ENCODE measurements around the gene ARFGAP1. TPM values are rescaled to one million over a fixed set of nuclear protein-coding genes. Genes with fewer than 3 reads are reported as not detected.

The ARFGAP1 gene
- total and polyA plus RNA-seq, 2 of the 8 experiments (the other 6 are each of a cell fraction or from before 2014, with no cell fraction given), result 93.7 to 100 TPM

DNA sequence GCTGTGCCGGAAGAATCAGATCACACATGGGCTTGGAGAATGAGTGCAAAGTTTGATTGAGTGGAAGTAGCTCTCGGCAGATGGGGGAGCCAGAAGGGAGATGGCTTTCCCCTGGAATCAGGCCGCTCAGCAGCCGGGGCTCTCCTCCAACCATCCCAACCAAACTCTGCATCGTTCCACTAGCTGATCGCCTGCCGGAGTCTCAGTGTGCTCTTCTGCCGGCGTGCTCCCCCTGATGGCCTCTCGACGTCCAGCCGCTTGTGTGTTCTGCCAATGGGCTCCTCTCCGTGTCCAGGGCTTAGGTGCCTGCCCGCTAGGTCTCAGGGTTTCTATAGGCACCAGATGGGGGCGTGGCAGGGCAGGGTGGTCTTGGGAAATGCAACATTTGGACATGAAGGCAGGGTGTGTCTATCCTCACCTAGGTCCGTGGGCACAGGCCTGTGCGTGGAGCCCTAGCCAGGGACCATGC is 41.8 kb upstream of the ARFGAP1 start (continued):
- TF ChIP-seq, protein P1, sequence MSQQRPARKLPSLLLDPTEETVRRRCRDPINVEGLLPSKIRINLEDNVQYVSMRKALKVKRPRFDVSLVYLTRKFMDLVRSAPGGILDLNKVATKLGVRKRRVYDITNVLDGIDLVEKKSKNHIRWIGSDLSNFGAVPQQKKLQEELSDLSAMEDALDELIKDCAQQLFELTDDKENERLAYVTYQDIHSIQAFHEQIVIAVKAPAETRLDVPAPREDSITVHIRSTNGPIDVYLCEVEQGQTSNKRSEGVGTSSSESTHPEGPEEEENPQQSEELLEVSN (IDR thresholded peaks at IDR 0.05), result peak; percentile 34; the same call in 1 of the 2 replicates
- no peak for TF ChIP-seq CTBP2 (IDR thresholded peaks at IDR 0.05; ENCODE audit: borderline replicate concordance, insufficient read depth, insufficient read length, low read length)
- TF ChIP-seq, protein P2, sequence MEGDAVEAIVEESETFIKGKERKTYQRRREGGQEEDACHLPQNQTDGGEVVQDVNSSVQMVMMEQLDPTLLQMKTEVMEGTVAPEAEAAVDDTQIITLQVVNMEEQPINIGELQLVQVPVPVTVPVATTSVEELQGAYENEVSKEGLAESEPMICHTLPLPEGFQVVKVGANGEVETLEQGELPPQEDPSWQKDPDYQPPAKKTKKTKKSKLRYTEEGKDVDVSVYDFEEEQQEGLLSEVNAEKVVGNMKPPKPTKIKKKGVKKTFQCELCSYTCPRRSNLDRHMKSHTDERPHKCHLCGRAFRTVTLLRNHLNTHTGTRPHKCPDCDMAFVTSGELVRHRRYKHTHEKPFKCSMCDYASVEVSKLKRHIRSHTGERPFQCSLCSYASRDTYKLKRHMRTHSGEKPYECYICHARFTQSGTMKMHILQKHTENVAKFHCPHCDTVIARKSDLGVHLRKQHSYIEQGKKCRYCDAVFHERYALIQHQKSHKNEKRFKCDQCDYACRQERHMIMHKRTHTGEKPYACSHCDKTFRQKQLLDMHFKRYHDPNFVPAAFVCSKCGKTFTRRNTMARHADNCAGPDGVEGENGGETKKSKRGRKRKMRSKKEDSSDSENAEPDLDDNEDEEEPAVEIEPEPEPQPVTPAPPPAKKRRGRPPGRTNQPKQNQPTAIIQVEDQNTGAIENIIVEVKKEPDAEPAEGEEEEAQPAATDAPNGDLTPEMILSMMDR (IDR thresholded peaks at IDR 0.05; ENCODE audit: control extremely low read depth in 1 of 3, insufficient read depth in 1 of 3, low read depth in 1 of 3, low read length in 3 of 3), result peak; percentile 83 to 90 (median 89)
- TF ChIP-seq GABPA (IDR thresholded peaks at IDR 0.05; ENCODE audit: borderline replicate concordance, insufficient read depth, low read length), result peak; percentile 81; the same call in 1 of the 2 replicates
- no peak for TF ChIP-seq ASH2L (IDR thresholded peaks at IDR 0.05; ENCODE audit: low read length)
- no peak for TF ChIP-seq JUN (IDR thresholded peaks at IDR 0.05; ENCODE audit: low read depth, low read length)
- no peak for TF ChIP-seq RNF2 (IDR thresholded peaks at IDR 0.05; ENCODE audit: borderline replicate concordance, low read depth, low read length, missing control alignments, poor library complexity, severe bottlenecking)
- TF ChIP-seq BRCA1 (IDR thresholded peaks at IDR 0.05; ENCODE audit: low read depth, low read length), result no peak
